Lower leg skin (tissue), 4 donors: ENCODE data around the gene PDCD1. TPM values are rescaled to one million over a fixed set of nuclear protein-coding genes. Genes with fewer than 3 reads are reported as not detected.

ENCODE experiments used
- DNase-seq, 2 donors: peaks; one replicate each; pipeline ENCODE4 v3.0.0-alpha.2; 2019; ENCODE audit warnings: low spot score in 2 of 2
- H3K4me3 ChIP-seq: fragments of 200-600 bp; sonication (generic); 2 replicates; pipeline ENCODE4 v1.5.1; 2017; ENCODE audit warnings: mild to moderate bottlenecking, low read depth; ENCODE audit not compliant: poor library complexity, severe bottlenecking
- CTCF ChIP-seq, 3 donors: fragments of 450-650 bp; IDR thresholded peaks; one replicate each; pipeline ENCODE4 v1.5.1; 2016; ENCODE audit warnings: antibody characterized with exemption in 3 of 3, mild to moderate bottlenecking in 3 of 3, moderate library complexity in 2 of 3
- POLR2A ChIP-seq, 2 donors: fragments of 450-650 bp; IDR thresholded peaks; one replicate each; pipeline ENCODE4 v1.6.1; 2016 to 2017; ENCODE audit warnings: antibody characterized with exemption in 2 of 2, mild to moderate bottlenecking in 1 of 2, moderate library complexity in 1 of 2
- WGBS, 2 donors: methylation state at CpG; one replicate each; pipeline ENCODE4 v1.1.5; 2018; 5-methylcytosine and 5-hydroxymethylcytosine counted together
- intact Hi-C: fragments of 100-400 bp; cut with DNase I; formaldehyde crosslinking; loops from one replicate; pipeline ENCODE4 v1.15.0; 2023; ENCODE audit warnings: low total_unique reads
- total RNA-seq, 4 donors: library from RNA; depleted of rRNA; stranded (reverse); fragments of >200 nt; gene quantifications; one replicate each; pipeline ENCODE4 v1.1.0, GENCODE V29; 2016

Gene PDCD1
- total RNA-seq, 4 donors from 2014 or later: 0.42 to 1.3 (median 0.86) TPM; not detected in 1

- no peak overlapping the region for H3K4me3 ChIP-seq
- WGBS, 2 donors: 95% methylated on average over 16 to 17 of the region's 17 CpGs
- no peak for DNase-seq
- TF ChIP-seq CTCF (IDR thresholded peaks at IDR 0.05): no peak
- intact Hi-C loops: no loop called here
Observed at GRCh38 chr2:241874277-241874925, 15.7 kb upstream of the PDCD1 start.

- DNase-seq: no peak
- TF ChIP-seq CTCF (IDR thresholded peaks at IDR 0.05): no peak
- TF ChIP-seq POLR2A (IDR thresholded peaks at IDR 0.05): no peak
- intact Hi-C loops: no loop called here
- H3K4me3 ChIP-seq: no peak overlapping the region
- 94 to 95% methylated on average over 7 of the region's 7 CpGs for WGBS, 2 donors
Observed at GRCh38 chr2:241873803-241874110, 15.1 kb upstream of the PDCD1 start.

- WGBS, 2 donors: 94 to 96% methylated on average over 36 to 40 of the region's 54 CpGs
- no peak overlapping the region for H3K4me3 ChIP-seq
- intact Hi-C loops: no loop called here
- no peak for DNase-seq
- no peak for TF ChIP-seq POLR2A (IDR thresholded peaks at IDR 0.05)
- no peak for TF ChIP-seq CTCF (IDR thresholded peaks at IDR 0.05)
Observed at GRCh38 chr2:241873081-241873802, 14.5 kb upstream of the PDCD1 start.

GRCh38 chr2:241872313-241872642 lies 13.6 kb upstream of the PDCD1 start:
- no peak overlapping the region for H3K4me3 ChIP-seq
- no peak for DNase-seq
- WGBS, 2 donors: 80 to 92% methylated on average over 11 to 14 of the region's 15 CpGs
- TF ChIP-seq POLR2A (IDR thresholded peaks at IDR 0.05) (no peak), CTCF (IDR thresholded peaks at IDR 0.05) (no peak)
- intact Hi-C loops: no loop called here

- no peak overlapping the region for H3K4me3 ChIP-seq
- TF ChIP-seq CTCF (IDR thresholded peaks at IDR 0.05): no peak
- DNase-seq: no peak
- intact Hi-C loops: no loop called here
- 90 to 92% methylated on average over 33 to 34 of the region's 38 CpGs for WGBS, 2 donors
Observed at GRCh38 chr2:241871538-241872312, 13.0 kb upstream of the PDCD1 start.
